SK-N-SH (cell line): ENCODE measurements around the gene RAB6B. TPM values are rescaled to one million over a fixed set of nuclear protein-coding genes. Genes with fewer than 3 reads are reported as not detected.

Experiments used
- CTCF ChIA-PET: fragments of 300-600, 350-600 bp; formaldehyde crosslinking; extraction: SDS; loops from one replicate; lab custom pipeline; 2021; lab: Yijun Ruan, JAX
- POLR2A ChIA-PET: fragments of 350-600 bp; sonication (Branson Sonifier 250); formaldehyde crosslinking; extraction: SDS; loops from one replicate; lab custom pipeline; 2020; ENCODE audit warnings: antibody characterized with exemption, inconsistent platforms; lab: Yijun Ruan, JAX
- DNase-seq: peaks from one replicate; pipeline ENCODE4 v3.0.0; 2012
- H2AFZ ChIP-seq: fragments of 200-600 bp; sonication (generic); 2 replicates; pipeline ENCODE4 v1.8.1; 2016; ENCODE audit warnings: antibody characterized with exemption, mild to moderate bottlenecking, low read depth
- H3F3A ChIP-seq: fragments of 200-600 bp; sonication (generic); replicated peaks from 2 replicates; pipeline ENCODE3; 2016; ENCODE audit warnings: antibody characterized with exemption, mild to moderate bottlenecking; ENCODE audit not compliant: insufficient read depth
- H3K27ac ChIP-seq, 2 experiments: fragments of 200-500 bp in 1 of 2; fragments of 200-600 bp in 1 of 2; sonication (Bioruptor generic) in 1 of 2; sonication (generic), shearing (Covaris generic) in 1 of 2; 2 replicates each; pipeline versions ENCODE4 v1.5.1 to v1.6.1; 2014 to 2016; ENCODE audit warnings: low read depth in 2 of 2, inconsistent platforms in 1 of 2, low read length in 1 of 2, mild to moderate bottlenecking in 1 of 2, mixed read lengths in 1 of 2
- H3K27me3 ChIP-seq: fragments of 200-600 bp; sonication (generic), shearing (Covaris generic); 2 replicates; pipeline ENCODE4 v1.6.1; 2016; ENCODE audit warnings: mixed run types; ENCODE audit not compliant: insufficient read depth
- H3K36me3 ChIP-seq, 2 experiments: fragments of 200-500 bp in 1 of 2; fragments of 200-600 bp in 1 of 2; sonication (Bioruptor generic) in 1 of 2; sonication (generic) in 1 of 2; replicated peaks in 1 of 2; 2 replicates each; pipeline versions ENCODE3 to v1.5.1; 2014 to 2016; ENCODE audit warnings: low read length in 1 of 2, mild to moderate bottlenecking in 1 of 2; ENCODE audit not compliant: insufficient read depth in 2 of 2, control insufficient read depth in 1 of 2
- H3K4me1 ChIP-seq, 2 experiments: fragments of 200-500 bp in 1 of 2; fragments of 200-600 bp in 1 of 2; sonication (Bioruptor generic) in 1 of 2; sonication (generic), shearing (Covaris generic) in 1 of 2; 2 replicates each; pipeline versions ENCODE4 v1.5.1 to v1.6.1; 2014 to 2016; ENCODE audit warnings: low read depth in 1 of 2, low read length in 1 of 2, mixed run types in 1 of 2; ENCODE audit not compliant: insufficient read depth in 2 of 2, control insufficient read depth in 1 of 2
- H3K4me2 ChIP-seq: fragments of 200-600 bp; sonication (generic), shearing (Covaris generic); 2 replicates; pipeline ENCODE4 v1.6.1; 2017; ENCODE audit warnings: mixed run types
- H3K4me3 ChIP-seq, 2 experiments: fragments of 200-500 bp in 1 of 2; fragments of 200-600 bp in 1 of 2; sonication (Bioruptor generic) in 1 of 2; sonication (generic), shearing (Covaris generic) in 1 of 2; 2 replicates each; pipeline versions ENCODE4 v1.5.1 to v1.8.1; 2014 to 2016; ENCODE audit warnings: low read depth in 2 of 2, inconsistent platforms in 1 of 2, low read length in 1 of 2, mild to moderate bottlenecking in 1 of 2, mixed read lengths in 1 of 2, moderate library complexity in 1 of 2
- H3K79me2 ChIP-seq: fragments of 200-600 bp; sonication (generic); 2 replicates; pipeline ENCODE4 v1.8.1; 2017; ENCODE audit warnings: mild to moderate bottlenecking; ENCODE audit not compliant: insufficient read depth
- H3K9ac ChIP-seq: fragments of 200-600 bp; sonication (generic); 2 replicates; pipeline ENCODE4 v1.6.1; 2017; ENCODE audit warnings: mixed run types
- H3K9me2 ChIP-seq: fragments of 200-600 bp; sonication (generic); 2 replicates; pipeline ENCODE4 v1.6.1; 2017; ENCODE audit warnings: mixed run types
- H3K9me3 ChIP-seq: fragments of 200-600 bp; sonication (generic); 2 replicates; pipeline ENCODE4 v1.6.1; 2017; ENCODE audit warnings: mixed run types, mild to moderate bottlenecking, moderate library complexity
- H4K20me1 ChIP-seq: fragments of 200-600 bp; sonication (generic); 2 replicates; pipeline ENCODE4 v1.6.1; 2017; ENCODE audit warnings: mild to moderate bottlenecking, mixed run types; ENCODE audit not compliant: insufficient read depth
- CHD2 ChIP-seq: fragments of 150-350 bp; IDR thresholded peaks from 2 replicates; pipeline ENCODE4 v1.6.1; 2018; ENCODE audit warnings: low read length; ENCODE audit not compliant: partially characterized antibody
- ELF1 ChIP-seq: IDR thresholded peaks from 2 replicates; pipeline ENCODE4 v1.4.0; 2012
- EP300 ChIP-seq, 2 experiments: IDR thresholded peaks; 2 replicates each; pipeline versions ENCODE4 v1.4.0 to v1.6.1; 2012; ENCODE audit warnings: borderline replicate concordance in 1 of 2, low read depth in 1 of 2, low read length in 1 of 2
- FOSL2 ChIP-seq: IDR thresholded peaks from 2 replicates; pipeline ENCODE4 v1.4.0; 2012; ENCODE audit warnings: low read depth, mild to moderate bottlenecking, moderate library complexity, borderline replicate concordance
- FOXJ3 ChIP-seq: sonication (generic); formaldehyde crosslinking; IDR thresholded peaks from 2 replicates; pipeline ENCODE4 v1.5.1; 2020; ENCODE audit warnings: mild to moderate bottlenecking, missing genetic modification reagents
- FOXM1 ChIP-seq: IDR thresholded peaks from 2 replicates; pipeline ENCODE4 v1.4.0; 2012; ENCODE audit warnings: low read depth, mild to moderate bottlenecking
- JUND ChIP-seq: IDR thresholded peaks from 2 replicates; pipeline ENCODE4 v1.4.0; 2012
- MEF2A ChIP-seq: IDR thresholded peaks from 2 replicates; pipeline ENCODE4 v1.4.0; 2012; ENCODE audit warnings: low read depth, borderline replicate concordance
- NFIC ChIP-seq: IDR thresholded peaks from 2 replicates; pipeline ENCODE4 v1.4.0; 2012; ENCODE audit warnings: borderline replicate concordance
- POLR2AphosphoS5 ChIP-seq: IDR thresholded peaks from 2 replicates; pipeline ENCODE4 v1.6.1; 2012; ENCODE audit warnings: low read depth, low read length
- RAD21 ChIP-seq: IDR thresholded peaks from 2 replicates; pipeline ENCODE4 v1.6.1; 2012; ENCODE audit warnings: mild to moderate bottlenecking, low read length
- RCOR1 ChIP-seq: fragments of 150-350 bp; IDR thresholded peaks from 2 replicates; pipeline ENCODE4 v1.6.1; 2017; ENCODE audit warnings: antibody characterized with exemption, low read length
- RFX5 ChIP-seq: IDR thresholded peaks from 2 replicates; pipeline ENCODE4 v1.6.1; 2012; ENCODE audit warnings: mild to moderate bottlenecking, improper control_type of control experiment, low read length
- SIN3A ChIP-seq: IDR thresholded peaks from 2 replicates; pipeline ENCODE4 v1.6.1; 2012; ENCODE audit warnings: low read depth, mild to moderate bottlenecking, low read length, moderate library complexity, borderline replicate concordance
- TEAD4 ChIP-seq: IDR thresholded peaks from 2 replicates; pipeline ENCODE4 v1.4.0; 2012; ENCODE audit warnings: mild to moderate bottlenecking, borderline replicate concordance; ENCODE audit not compliant: insufficient read depth
- YY1 ChIP-seq: IDR thresholded peaks from 2 replicates; pipeline ENCODE4 v1.4.0; 2012; ENCODE audit warnings: low read depth, mild to moderate bottlenecking
- WGBS: methylation state at CpG from one replicate; pipeline ENCODE4 v1.1.6; 2017; ENCODE audit warnings: low lambda C conversion rate; 5-methylcytosine and 5-hydroxymethylcytosine counted together
- polyA plus RNA-seq, 3 experiments: library from polyadenylated mRNA; depleted of rRNA; stranded (reverse); fragments of >200 nt; gene quantifications; 2 replicates each; pipeline ENCODE4 v1.2.3, GENCODE V29; 2012
- TF ChIP-seq, protein P1 (sequence below): IDR thresholded peaks from 2 replicates; pipeline ENCODE4 v1.4.0; 2012; ENCODE audit warnings: low read depth, borderline replicate concordance
- TF ChIP-seq, protein P2 (sequence below): fragments of 200-600 bp; sonication (generic); IDR thresholded peaks from 2 replicates; pipeline ENCODE4 v1.6.1; 2017; ENCODE audit warnings: antibody characterized with exemption, mild to moderate bottlenecking, moderate library complexity
- TF ChIP-seq, protein P3 (sequence below): IDR thresholded peaks from 2 replicates; pipeline ENCODE4; 2012

RAB6B gene
- polyA plus RNA-seq, 1 of the 3 experiments (the other 2 are of a cell fraction), result 9.3 TPM

DNA sequence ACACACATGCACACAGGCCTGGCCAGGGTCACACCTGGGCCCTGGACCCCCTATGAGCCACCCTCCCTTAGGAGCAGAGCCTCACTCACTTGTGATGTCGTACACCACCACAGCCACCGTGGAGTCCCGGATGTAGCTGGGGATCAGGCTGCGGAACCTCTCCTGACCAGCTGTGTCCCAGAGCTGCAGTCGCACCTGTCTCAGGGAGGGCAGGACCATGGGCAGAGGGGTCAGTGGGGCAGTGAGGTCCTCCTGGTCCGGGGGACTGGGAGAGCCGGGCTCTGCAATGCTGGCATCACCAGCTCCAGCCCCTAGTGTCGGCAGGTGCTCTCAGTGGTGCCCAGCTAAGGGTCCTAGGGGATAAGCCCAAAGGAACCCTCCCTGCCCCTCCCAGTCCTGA, 54.5 kb downstream of the RAB6B start:
- H3K27ac ChIP-seq, result no peak overlapping the region
- no peak overlapping the region for H3K4me3 ChIP-seq
- H3K9me2 ChIP-seq, result no peaks in the 10 kb centered on the region
- H3K9me3 ChIP-seq, result no peaks in the 10 kb centered on the region
- H3K27me3 ChIP-seq, result no peaks in the 10 kb centered on the region
- ChIA-PET POLR2A (no interaction called here), CTCF (interaction anchor here (1.2 kb wide), 1 partner anchor 21 kb away, joined by 3 read pairs; no protein-coding TSS in a partner anchor)
- no peaks in the 10 kb centered on the region for H3K36me3 ChIP-seq
- no peak overlapping the region for H3K9ac ChIP-seq
- no peaks in the 10 kb centered on the region; a peak in 1 of 4 replicates for H3K4me1 ChIP-seq
- H3F3A ChIP-seq, result no peaks in the 10 kb centered on the region
- H4K20me1 ChIP-seq, result no peaks in the 10 kb centered on the region
- H2AFZ ChIP-seq, result no peak overlapping the region
- TF ChIP-seq EP300 (IDR thresholded peaks at IDR 0.05; ENCODE audit: borderline replicate concordance in 1 of 2, low read depth in 1 of 2, low read length in 1 of 2) (no peak), FOXM1 (no peak), JUND (no peak), FOSL2 (no peak), ELF1 (no peak), RAD21 (no peak), TEAD4 (no peak), YY1 (no peak), MEF2A (no peak), NFIC (no peak), CHD2 (no peak), FOXJ3 (CRISPR knock-in tag) (no peak), RFX5 (no peak), POLR2AphosphoS5 (no peak), RCOR1 (no peak), SIN3A (no peak)
- TF ChIP-seq, protein P1, sequence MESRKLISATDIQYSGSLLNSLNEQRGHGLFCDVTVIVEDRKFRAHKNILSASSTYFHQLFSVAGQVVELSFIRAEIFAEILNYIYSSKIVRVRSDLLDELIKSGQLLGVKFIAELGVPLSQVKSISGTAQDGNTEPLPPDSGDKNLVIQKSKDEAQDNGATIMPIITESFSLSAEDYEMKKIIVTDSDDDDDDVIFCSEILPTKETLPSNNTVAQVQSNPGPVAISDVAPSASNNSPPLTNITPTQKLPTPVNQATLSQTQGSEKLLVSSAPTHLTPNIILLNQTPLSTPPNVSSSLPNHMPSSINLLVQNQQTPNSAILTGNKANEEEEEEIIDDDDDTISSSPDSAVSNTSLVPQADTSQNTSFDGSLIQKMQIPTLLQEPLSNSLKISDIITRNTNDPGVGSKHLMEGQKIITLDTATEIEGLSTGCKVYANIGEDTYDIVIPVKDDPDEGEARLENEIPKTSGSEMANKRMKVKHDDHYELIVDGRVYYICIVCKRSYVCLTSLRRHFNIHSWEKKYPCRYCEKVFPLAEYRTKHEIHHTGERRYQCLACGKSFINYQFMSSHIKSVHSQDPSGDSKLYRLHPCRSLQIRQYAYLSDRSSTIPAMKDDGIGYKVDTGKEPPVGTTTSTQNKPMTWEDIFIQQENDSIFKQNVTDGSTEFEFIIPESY, result no peak
- TF ChIP-seq, protein P2, sequence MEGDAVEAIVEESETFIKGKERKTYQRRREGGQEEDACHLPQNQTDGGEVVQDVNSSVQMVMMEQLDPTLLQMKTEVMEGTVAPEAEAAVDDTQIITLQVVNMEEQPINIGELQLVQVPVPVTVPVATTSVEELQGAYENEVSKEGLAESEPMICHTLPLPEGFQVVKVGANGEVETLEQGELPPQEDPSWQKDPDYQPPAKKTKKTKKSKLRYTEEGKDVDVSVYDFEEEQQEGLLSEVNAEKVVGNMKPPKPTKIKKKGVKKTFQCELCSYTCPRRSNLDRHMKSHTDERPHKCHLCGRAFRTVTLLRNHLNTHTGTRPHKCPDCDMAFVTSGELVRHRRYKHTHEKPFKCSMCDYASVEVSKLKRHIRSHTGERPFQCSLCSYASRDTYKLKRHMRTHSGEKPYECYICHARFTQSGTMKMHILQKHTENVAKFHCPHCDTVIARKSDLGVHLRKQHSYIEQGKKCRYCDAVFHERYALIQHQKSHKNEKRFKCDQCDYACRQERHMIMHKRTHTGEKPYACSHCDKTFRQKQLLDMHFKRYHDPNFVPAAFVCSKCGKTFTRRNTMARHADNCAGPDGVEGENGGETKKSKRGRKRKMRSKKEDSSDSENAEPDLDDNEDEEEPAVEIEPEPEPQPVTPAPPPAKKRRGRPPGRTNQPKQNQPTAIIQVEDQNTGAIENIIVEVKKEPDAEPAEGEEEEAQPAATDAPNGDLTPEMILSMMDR, result no peak
- TF ChIP-seq, protein P3, sequence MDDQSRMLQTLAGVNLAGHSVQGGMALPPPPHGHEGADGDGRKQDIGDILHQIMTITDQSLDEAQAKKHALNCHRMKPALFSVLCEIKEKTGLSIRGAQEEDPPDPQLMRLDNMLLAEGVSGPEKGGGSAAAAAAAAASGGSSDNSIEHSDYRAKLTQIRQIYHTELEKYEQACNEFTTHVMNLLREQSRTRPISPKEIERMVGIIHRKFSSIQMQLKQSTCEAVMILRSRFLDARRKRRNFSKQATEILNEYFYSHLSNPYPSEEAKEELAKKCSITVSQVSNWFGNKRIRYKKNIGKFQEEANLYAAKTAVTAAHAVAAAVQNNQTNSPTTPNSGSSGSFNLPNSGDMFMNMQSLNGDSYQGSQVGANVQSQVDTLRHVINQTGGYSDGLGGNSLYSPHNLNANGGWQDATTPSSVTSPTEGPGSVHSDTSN, result no peak
- H3K4me2 ChIP-seq, result no peak overlapping the region
- WGBS, result no CpG with 5 or more reads among the region's 8 CpGs
- no peaks in the 10 kb centered on the region for H3K79me2 ChIP-seq
- no peak for DNase-seq
